HepG2 (cell line): Measurements from ENCODE around the gene SP5. TPM values are rescaled to one million over a fixed set of nuclear protein-coding genes. Genes with fewer than 3 reads are reported as not detected.

Source experiments
- FOXJ3 ChIP-seq: sonication (generic); formaldehyde crosslinking; IDR thresholded peaks from 2 replicates; pipeline ENCODE4 v1.4.0; 2020; ENCODE audit warnings: missing genetic modification reagents, mild to moderate bottlenecking, borderline replicate concordance
- GATAD1 ChIP-seq: IDR thresholded peaks from 2 replicates; pipeline ENCODE4 v1.6.1; 2016; ENCODE audit warnings: missing genetic modification reagents, missing compliant biosample characterization
- HDAC2 ChIP-seq: sonication (generic); formaldehyde crosslinking; IDR thresholded peaks from 2 replicates; pipeline ENCODE4 v1.4.0; 2020; ENCODE audit warnings: missing genetic modification reagents
- KLF9 ChIP-seq: IDR thresholded peaks from 2 replicates; pipeline ENCODE4 v1.6.1; 2016; ENCODE audit warnings: low read depth
- LRRFIP1 ChIP-seq: sonication (generic); formaldehyde crosslinking; conservative IDR thresholded peaks from 2 replicates; pipeline ENCODE4 v1.4.0; 2020; ENCODE audit warnings: missing genetic modification reagents
- MEF2D ChIP-seq: sonication (generic); formaldehyde crosslinking; IDR thresholded peaks from 2 replicates; pipeline ENCODE4 v1.5.1; 2020; ENCODE audit warnings: mild to moderate bottlenecking, missing genetic modification reagents
- PHF21A ChIP-seq: sonication (generic); formaldehyde crosslinking; IDR thresholded peaks from 2 replicates; pipeline ENCODE4 v1.5.0; 2020; ENCODE audit warnings: mild to moderate bottlenecking, missing genetic modification reagents
- PRMT3 ChIP-seq: sonication (generic); formaldehyde crosslinking; IDR thresholded peaks from 2 replicates; pipeline ENCODE4 v1.8.1; 2022; ENCODE audit warnings: low read depth, mild to moderate bottlenecking, moderate library complexity, missing genetic modification reagents, borderline replicate concordance
- RNF219 ChIP-seq: sonication (generic); formaldehyde crosslinking; IDR thresholded peaks from 2 replicates; pipeline ENCODE4 v1.5.0; 2020; ENCODE audit warnings: mild to moderate bottlenecking, missing genetic modification reagents
- SP1 ChIP-seq, 2 experiments: fragments of 450-650 bp in 1 of 2; sonication (generic) in 1 of 2; formaldehyde crosslinking in 1 of 2; IDR thresholded peaks; 2 replicates each; pipeline versions ENCODE4 v1.4.0 to v1.6.1; 2016 to 2020; ENCODE audit warnings: missing genetic modification reagents in 1 of 2
- SRSF9 ChIP-seq: fragments of 200-400 bp; formaldehyde crosslinking; IDR thresholded peaks from 2 replicates; pipeline ENCODE4 v1.6.1; 2018; ENCODE audit warnings: borderline replicate concordance, mild to moderate bottlenecking, low read depth, low read length; ENCODE audit not compliant: insufficient read depth, poor library complexity, severe bottlenecking
- TBL1XR1 ChIP-seq: fragments of 150-350 bp; IDR thresholded peaks from 2 replicates; pipeline ENCODE4 v1.6.1; 2014; ENCODE audit warnings: borderline replicate concordance, low read length; ENCODE audit not compliant: partially characterized antibody
- TGIF2 ChIP-seq: IDR thresholded peaks from 2 replicates; pipeline ENCODE4 v1.6.1; 2016; ENCODE audit warnings: control low read depth, missing compliant biosample characterization
- UBTF ChIP-seq: sonication (generic); formaldehyde crosslinking; IDR thresholded peaks from 2 replicates; pipeline ENCODE4 v1.4.0; 2020; ENCODE audit warnings: mild to moderate bottlenecking, missing genetic modification reagents
- ZBTB39 ChIP-seq: sonication (generic); formaldehyde crosslinking; IDR thresholded peaks from 2 replicates; pipeline ENCODE4 v1.5.0; 2020; ENCODE audit warnings: missing genetic modification reagents
- ZBTB7B ChIP-seq: sonication (generic); formaldehyde crosslinking; IDR thresholded peaks from 2 replicates; pipeline ENCODE4 v1.4.0; 2020; ENCODE audit warnings: missing genetic modification reagents
- ZNF24 ChIP-seq: fragments of 450-650 bp; IDR thresholded peaks from 2 replicates; pipeline ENCODE4 v1.6.1; 2017; ENCODE audit warnings: antibody characterized with exemption, mild to moderate bottlenecking
- ZNF44 ChIP-seq: sonication (generic); formaldehyde crosslinking; IDR thresholded peaks from 2 replicates; pipeline ENCODE4 v1.5.1; 2020; ENCODE audit warnings: mild to moderate bottlenecking, missing genetic modification reagents
- polyA plus RNA-seq, 8 experiments: library from polyadenylated mRNA; depleted of rRNA in 3 of 8; stranded (reverse) in 7 of 8; unstranded in 1 of 8; fragments of >200 nt; fragmentation: Illumina TruSeq in 4 of 8; extraction: Trizol in 4 of 8; gene quantifications; 2 replicates each; pipeline versions ENCODE4 v1.2.1 to v1.2.3, GENCODE V29; 2011 to 2016; ENCODE audit warnings: low read depth in 4 of 8, missing spikeins in 1 of 8, mixed read lengths in 1 of 8; ENCODE audit not compliant: insufficient read depth in 1 of 8
- total RNA-seq, 5 experiments: library from RNA; depleted of rRNA; stranded (reverse); fragments of >200 nt; fragmentation: Illumina TruSeq; extraction: Trizol; gene quantifications; 2 replicates each; pipeline ENCODE4 v1.2.3, GENCODE V29; 2016; ENCODE audit warnings: low read depth in 1 of 5

Gene SP5
- total and polyA plus RNA-seq, 2 of the 13 experiments (the other 11 are each of a cell fraction or from before 2014, with no cell fraction given) = 50.8 to 119 TPM

GRCh38 chr2:170715062-170715931, at the start of gene SP5 (continued):
- TF ChIP-seq FOXJ3 (CRISPR knock-in tag) = peak; percentile 95
- TF ChIP-seq GATAD1 = no peak; the same call in 1 of the 2 replicates
- 0 out of 2 replicates have a peak, but pooled peaks have one; percentile 28 for TF ChIP-seq KLF9 (CRISPR knock-in tag)
- TF ChIP-seq MEF2D = peak; percentile 30; the same call in 1 of the 2 replicates
- TF ChIP-seq RNF219 = 0 out of 2 replicates have a peak, but pooled peaks have one; percentile 69
- no peak for TF ChIP-seq ZNF44 (CRISPR knock-in tag)
- TF ChIP-seq PRMT3 (CRISPR knock-in tag) = no peak
- TF ChIP-seq PHF21A (CRISPR knock-in tag) = peak; percentile 95
- peak; percentile 77; the same call in 1 of the 2 replicates for TF ChIP-seq ZBTB39
- peak; percentile 31 for TF ChIP-seq ZBTB7B (CRISPR knock-in tag)
- TF ChIP-seq SRSF9 = no peak
- peak; percentile 97 for TF ChIP-seq UBTF (CRISPR knock-in tag)
- peak; percentile 71 for TF ChIP-seq TBL1XR1
- no peak for TF ChIP-seq SP1 (IDR thresholded peaks at IDR 0.05)
- TF ChIP-seq SP1 (CRISPR knock-in tag; IDR thresholded peaks at IDR 0.05) = peak; percentile 51; the same call in 1 of the 2 replicates
- no peak; the same call in 1 of the 2 replicates for TF ChIP-seq TGIF2 (CRISPR knock-in tag)
- 0 out of 2 replicates have a peak, but pooled peaks have one; percentile 2 for TF ChIP-seq LRRFIP1 (CRISPR knock-in tag)
- no peak for TF ChIP-seq ZNF24
- peak; percentile 81 for TF ChIP-seq HDAC2 (CRISPR knock-in tag)
